GM12891 (cell line): ENCODE data around the gene NSFL1C.

Experiments
- DNase-seq: peaks from one replicate; pipeline ENCODE4 v3.0.0; 2011; ENCODE audit warnings: low spot score; ENCODE audit not compliant: insufficient read length
- FAIRE-seq: peaks from 2 replicates; lab custom pipeline; 2011; peaks lifted over from hg19 to GRCh38; lab: Jason Lieb, UNC
- PAX5 ChIP-seq: IDR thresholded peaks from 2 replicates; pipeline ENCODE4 v1.6.1; 2011; ENCODE audit warnings: low read length, moderate library complexity, mild to moderate bottlenecking; ENCODE audit not compliant: insufficient read depth, severe bottlenecking
- POLR2A ChIP-seq: IDR thresholded peaks from 2 replicates; pipeline ENCODE4 v1.6.1; 2011; ENCODE audit warnings: low read depth, low read length, control low read depth
- POLR2AphosphoS5 ChIP-seq: IDR thresholded peaks from 2 replicates; pipeline ENCODE4 v1.6.1; 2011; ENCODE audit warnings: low read depth, low read length, control low read depth
- POU2F2 ChIP-seq: IDR thresholded peaks from 2 replicates; pipeline ENCODE4 v1.6.1; 2011; ENCODE audit warnings: low read depth, mild to moderate bottlenecking, control low read depth, low read length, moderate library complexity
- SPI1 ChIP-seq: IDR thresholded peaks from 2 replicates; pipeline ENCODE4 v1.6.1; 2011; ENCODE audit warnings: low read depth, low read length, control low read depth
- TAF1 ChIP-seq: IDR thresholded peaks from 2 replicates; pipeline ENCODE4 v1.6.1; 2011; ENCODE audit warnings: low read depth, low read length, control low read depth

Gene NSFL1C

DNA sequence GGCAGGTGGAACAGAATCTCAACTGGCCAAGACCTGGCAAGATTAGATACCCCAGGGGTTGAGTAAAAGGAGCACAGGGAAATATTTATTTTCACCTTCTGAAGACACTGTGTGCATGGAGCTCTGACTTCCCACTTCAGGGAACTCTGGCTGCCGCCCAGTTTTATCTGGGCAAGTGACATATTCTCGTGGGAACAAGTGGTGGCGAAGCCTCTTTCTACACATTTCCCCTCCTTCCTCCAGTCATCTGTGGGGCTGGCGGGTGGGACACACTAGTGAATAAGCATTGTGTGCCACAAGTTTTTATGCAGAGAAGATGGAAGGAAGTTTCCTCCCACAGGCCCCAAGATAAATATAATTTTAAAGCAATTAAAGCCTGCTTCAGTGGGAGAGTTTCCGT, 23.6 kb downstream of the NSFL1C start:
- FAIRE-seq (no peak), DNase-seq (no peak)
- TF ChIP-seq POLR2A, result no peak
- TF ChIP-seq SPI1, result no peak
- no peak for TF ChIP-seq PAX5
- TF ChIP-seq POLR2AphosphoS5, result no peak
- no peak for TF ChIP-seq POU2F2
- no peak for TF ChIP-seq TAF1

DNA sequence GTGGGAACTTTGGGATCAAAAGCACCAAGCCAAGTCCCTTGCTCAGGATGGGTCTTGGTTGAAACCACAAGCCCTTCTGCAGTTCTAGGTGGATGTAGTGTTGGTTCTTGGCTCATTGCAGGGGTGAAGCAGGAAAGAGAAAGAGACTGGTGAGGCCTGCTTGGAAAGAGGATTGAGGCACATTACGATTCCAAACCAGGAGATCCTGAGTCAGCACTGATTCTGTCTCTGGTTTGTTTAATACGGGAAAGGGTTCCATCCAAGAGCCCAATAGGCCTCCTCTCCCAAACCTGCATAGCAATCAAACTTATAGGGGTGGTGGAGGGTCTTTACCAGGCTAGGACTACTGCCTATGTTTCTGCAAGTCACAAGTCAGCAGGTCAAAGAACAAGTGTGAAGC, 24.3 kb downstream of the NSFL1C start:
- no peak for TF ChIP-seq POLR2AphosphoS5
- TF ChIP-seq SPI1, result no peak
- no peak for TF ChIP-seq PAX5
- TF ChIP-seq POU2F2, result no peak
- TF ChIP-seq POLR2A, result no peak
- TF ChIP-seq TAF1, result no peak
- DNase-seq (no peak), FAIRE-seq (no peak)

DNA sequence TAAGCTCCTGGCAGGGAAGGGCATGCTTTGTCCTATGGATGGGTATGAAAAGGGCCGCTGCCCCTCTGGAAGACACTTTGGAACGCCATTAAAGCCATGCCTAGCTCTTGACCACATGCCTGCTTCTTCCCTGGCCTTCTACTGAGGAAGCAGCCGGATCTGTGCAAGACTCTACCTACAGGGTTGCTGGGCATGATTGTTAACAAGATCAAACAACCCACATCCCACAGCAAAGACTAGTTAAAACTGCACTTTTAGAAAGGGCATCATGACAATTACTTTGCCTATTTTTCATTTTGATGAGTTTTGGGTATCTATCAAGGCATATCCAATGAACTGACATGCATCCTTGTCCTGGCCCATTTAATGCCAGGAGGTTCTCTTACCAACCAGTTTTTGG, 25.5 kb downstream of the NSFL1C start:
- DNase-seq (no peak), FAIRE-seq (no peak)
- TF ChIP-seq POLR2A, result no peak
- no peak for TF ChIP-seq PAX5
- TF ChIP-seq SPI1, result no peak
- TF ChIP-seq POLR2AphosphoS5, result no peak
- TF ChIP-seq POU2F2, result no peak
- TF ChIP-seq TAF1, result no peak

DNA sequence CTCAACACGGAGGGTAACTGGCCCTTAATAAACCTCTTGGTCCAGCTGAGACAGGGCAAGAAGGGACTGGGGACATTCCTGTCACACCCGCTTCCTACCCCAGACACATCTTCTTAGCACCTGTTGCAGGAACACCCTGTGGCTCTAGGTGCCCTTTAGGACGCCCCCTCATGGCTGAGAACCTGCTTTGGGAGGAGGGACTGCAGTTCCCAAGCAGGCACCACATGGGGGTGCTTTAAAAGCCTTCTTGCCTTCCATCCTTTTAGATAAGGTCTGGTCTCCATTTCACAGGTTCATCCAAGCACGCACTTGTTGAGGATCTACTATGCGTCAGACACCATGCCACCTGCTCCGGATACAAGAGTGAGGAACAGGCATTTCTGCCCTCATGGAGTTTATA, 26.6 kb downstream of the NSFL1C start:
- FAIRE-seq, result no peak
- DNase-seq, result no peak
- TF ChIP-seq TAF1, result no peak
- TF ChIP-seq POU2F2, result no peak
- no peak for TF ChIP-seq SPI1
- no peak for TF ChIP-seq PAX5
- TF ChIP-seq POLR2AphosphoS5, result no peak
- no peak for TF ChIP-seq POLR2A

DNA sequence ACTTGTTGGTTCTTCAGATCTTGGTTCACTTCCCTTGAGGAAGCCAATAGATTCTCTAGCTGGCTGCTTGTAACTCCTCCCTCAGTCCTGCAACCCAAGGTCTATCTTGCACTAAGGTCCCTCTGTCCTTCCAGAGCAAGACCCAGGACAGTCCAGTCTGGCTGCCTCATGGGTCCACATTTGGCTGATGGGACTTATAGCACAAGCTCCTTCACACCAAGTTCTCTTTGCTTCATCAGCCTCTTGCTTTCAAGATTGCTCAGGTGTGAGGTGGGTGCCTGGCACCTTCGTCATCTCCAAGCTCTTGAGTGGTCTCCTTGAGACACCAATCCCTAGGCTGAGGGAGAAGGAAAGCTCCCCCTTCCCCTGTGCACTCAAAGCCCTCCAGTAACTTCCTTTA, 28.3 kb downstream of the NSFL1C start:
- FAIRE-seq (no peak), DNase-seq (no peak)
- TF ChIP-seq SPI1 (no peak), POLR2AphosphoS5 (no peak), POU2F2 (no peak), PAX5 (no peak), TAF1 (no peak), POLR2A (no peak)

DNA sequence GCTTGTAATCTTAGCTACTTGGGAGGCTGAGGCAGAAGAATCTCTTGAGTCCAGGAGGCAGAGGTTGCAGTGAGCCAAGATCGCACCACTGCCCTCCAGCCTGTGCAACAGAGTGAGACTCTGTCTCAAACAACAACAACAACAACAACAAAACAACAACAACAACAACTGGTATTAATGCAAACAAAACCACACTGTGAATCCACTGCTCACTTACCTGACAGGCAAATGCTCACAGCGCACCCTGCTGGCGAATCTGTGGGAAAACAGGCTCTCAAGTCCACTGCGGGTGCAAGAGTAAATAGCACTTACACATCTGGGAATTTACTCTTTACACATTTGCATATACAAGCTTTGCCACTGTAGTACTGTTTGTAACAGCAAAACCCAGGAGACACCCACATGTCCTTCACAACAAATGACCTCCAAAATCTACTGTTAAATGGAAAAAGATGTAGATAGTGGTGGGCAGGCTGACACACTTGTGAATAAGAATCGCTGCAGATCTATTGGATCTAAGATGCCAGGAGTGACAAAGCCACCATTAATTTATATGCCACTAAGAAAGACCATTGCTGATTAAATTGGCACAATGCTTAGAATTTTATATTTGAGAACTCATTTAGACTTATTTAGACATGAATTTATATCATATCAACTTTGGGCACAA, 29.3 kb downstream of the NSFL1C start:
- DNase-seq (peak; percentile 29), FAIRE-seq (peak; percentile 95)
- TF ChIP-seq POLR2AphosphoS5, result no peak
- no peak for TF ChIP-seq POLR2A
- peak; percentile 46; the same call in 1 of the 2 replicates for TF ChIP-seq POU2F2

DNA sequence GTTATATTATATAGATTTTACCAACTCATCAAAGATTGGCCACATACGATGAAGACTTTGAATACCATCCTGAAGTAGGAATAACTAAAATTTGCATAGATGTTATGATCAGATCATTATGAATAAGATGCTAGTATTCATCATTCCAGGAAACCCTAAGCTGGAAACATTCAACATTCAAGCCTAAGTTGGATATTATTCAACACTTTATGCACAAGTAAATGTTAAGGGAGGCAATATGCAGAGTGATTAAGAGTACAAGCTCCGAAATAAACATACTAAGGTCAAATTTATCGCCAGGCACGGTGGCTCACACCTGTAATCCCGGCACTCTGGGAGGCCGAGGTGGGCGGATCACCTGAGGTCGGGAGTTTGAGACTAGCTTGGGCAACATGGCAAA, 30.4 kb downstream of the NSFL1C start:
- FAIRE-seq (no peak), DNase-seq (no peak)
- TF ChIP-seq SPI1, result no peak

DNA sequence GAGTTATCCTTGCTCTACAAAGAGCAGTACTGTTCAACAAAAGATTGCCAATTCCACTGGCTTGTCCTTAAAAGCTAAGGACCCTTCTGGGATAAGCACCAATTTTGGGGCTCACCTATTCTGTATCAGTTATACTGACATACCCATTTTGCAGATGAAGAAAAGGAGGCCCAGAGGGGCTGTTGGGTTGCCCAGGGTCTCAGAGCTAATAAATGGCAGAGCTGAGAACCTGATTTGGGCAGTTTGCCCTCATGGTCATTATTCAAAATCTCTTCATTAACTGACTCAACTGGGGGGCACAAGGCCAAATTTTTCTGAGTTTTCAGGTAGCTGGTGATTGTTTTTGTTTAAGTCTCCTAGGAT, 31.3 kb downstream of the NSFL1C start:
- DNase-seq (no peak), FAIRE-seq (no peak)
- TF ChIP-seq TAF1 (no peak), POLR2A (no peak), SPI1 (no peak), POU2F2 (no peak), PAX5 (no peak), POLR2AphosphoS5 (no peak)

DNA sequence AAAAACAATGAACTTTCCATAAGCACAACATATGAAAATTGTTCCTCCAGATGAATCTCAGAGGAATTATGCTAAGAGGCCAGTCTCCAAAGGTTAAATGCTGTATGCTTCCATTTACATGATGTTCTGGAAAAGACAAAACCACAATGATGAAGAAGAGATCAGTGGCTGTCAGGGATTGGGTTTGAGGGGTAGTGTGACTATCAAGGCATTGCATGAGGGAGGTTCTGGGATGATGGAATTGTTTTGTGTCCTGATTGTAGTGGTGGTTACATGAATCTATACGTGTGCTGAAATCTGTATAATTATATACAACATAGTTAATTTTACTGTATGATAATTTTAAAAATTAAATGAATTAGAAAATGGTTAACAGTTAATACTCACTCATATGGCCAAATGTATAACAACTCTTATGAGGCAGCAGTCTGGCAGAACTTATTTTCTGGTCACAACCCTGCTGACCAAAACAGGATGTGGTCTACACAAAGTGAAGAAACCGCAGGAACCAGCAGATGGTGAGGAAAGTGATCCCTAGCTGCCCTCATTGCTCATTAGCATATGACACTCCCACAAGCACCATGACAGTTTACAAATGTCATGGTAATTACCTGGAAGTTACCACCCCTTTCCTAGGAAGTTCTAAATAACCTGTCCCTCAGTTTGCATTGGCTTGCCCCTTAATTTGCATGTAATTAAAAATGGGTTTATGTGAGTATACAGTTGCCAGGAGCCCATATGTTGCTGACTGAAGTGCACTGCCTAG, 31.9 kb downstream of the NSFL1C start:
- peak; percentile 87 for FAIRE-seq
- peak; percentile 43; the same call in 1 of the 2 replicates for TF ChIP-seq SPI1
- TF ChIP-seq POU2F2, result peak; percentile 85
- no peak for TF ChIP-seq TAF1

DNA sequence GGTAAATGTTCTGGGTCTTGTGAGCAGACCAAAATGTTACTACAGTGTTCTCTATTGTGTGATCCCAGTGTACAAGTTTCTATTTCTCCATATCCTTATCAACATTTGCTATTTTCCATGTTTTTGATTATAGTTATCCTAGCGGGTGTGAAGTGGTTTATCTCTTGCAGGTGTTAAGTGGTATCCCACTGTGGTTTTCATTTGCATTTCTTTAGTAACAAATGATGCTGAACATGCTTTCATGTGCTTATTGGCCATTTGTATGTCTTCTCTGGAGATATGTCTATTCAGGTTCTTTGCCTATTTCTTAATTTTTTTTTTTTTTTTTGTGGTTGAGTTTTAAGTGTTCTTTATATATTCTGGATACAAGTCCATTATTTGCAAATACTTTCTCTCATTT, 35.5 kb downstream of the NSFL1C start:
- DNase-seq (no peak), FAIRE-seq (no peak)
- TF ChIP-seq PAX5, result no peak
- TF ChIP-seq POLR2AphosphoS5, result no peak
- no peak for TF ChIP-seq TAF1
- no peak for TF ChIP-seq POLR2A
- TF ChIP-seq POU2F2, result no peak
- no peak for TF ChIP-seq SPI1

More for the DNA sequence above, 31.9 kb downstream of the NSFL1C start:
- no peak for DNase-seq
